ENCODE results near the gene CPNE6. TPM values are rescaled to one million over a fixed set of nuclear protein-coding genes. Genes with fewer than 3 reads are reported as not detected.

Gene CPNE6
- total and polyA plus RNA-seq, 2 of the 8 experiments (the other 6 are each of a cell fraction or from before 2014, with no cell fraction given): 0.05 TPM; not detected in 1

DNA sequence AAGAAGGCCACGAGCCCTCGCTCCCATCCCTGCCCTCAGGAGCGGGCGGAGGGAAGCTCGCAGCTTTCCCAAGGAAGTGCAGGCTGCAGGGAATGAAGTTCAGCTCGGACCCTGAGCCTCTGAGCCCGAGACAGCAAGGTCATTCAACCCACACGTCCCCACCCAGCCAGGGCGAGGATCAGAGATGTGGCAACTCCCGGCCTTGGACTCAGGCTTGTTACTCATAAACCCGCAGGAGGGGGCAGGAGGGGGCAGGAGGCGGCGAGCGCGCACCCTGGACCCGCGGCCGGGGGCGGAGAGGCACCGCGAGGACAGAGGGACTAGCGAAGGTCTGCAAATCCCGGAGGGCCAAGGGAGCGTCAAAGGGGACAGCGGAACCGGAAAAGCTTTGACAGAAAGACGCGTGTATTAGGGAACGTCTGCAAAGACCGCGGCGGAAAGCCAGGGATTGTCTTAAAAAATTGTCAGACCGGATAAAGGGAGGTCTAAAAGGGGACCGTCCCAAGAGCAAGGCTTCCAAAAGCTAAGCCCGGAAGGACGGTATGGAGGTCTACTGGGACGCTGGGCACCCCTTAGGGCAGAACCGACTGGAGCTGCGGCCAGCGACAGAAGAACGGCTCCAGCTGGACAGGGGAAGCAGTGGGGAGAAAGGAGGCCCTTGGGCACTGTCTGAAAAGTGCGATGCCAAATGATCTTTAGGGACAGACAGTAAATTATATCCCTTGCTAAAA is 42.6 kb downstream of the CPNE6 start (continued):
- no peak for TF ChIP-seq NRF1 (IDR thresholded peaks at IDR 0.05; ENCODE audit: low read depth, low read length)
- no peak for TF ChIP-seq GABPA (IDR thresholded peaks at IDR 0.05; ENCODE audit: borderline replicate concordance, insufficient read depth, low read length)
- TF ChIP-seq KDM4A (IDR thresholded peaks at IDR 0.05; ENCODE audit: low read depth, low read length, severe bottlenecking): peak; percentile 55
- no peak for TF ChIP-seq CTBP2 (IDR thresholded peaks at IDR 0.05; ENCODE audit: borderline replicate concordance, insufficient read depth, insufficient read length, low read length)
- peak; percentile 40 for TF ChIP-seq CREB1 (IDR thresholded peaks at IDR 0.05)
- no peak for TF ChIP-seq BRCA1 (IDR thresholded peaks at IDR 0.05; ENCODE audit: low read depth, low read length)

Data from H1 (cell line).